GM04504 (cell line): ENCODE results near the gene KAZN.

Source experiments
- DNase-seq: peaks from one replicate; pipeline ENCODE4 v3.0.0-alpha.2; 2012; ENCODE audit warnings: low read depth

KAZN gene

GRCh38 chr1:14915356-14916054 is 317.0 kb downstream of the KAZN start:
- no peak for DNase-seq

- no peak for DNase-seq
Observed at GRCh38 chr1:14919289-14919688, 320.8 kb downstream of the KAZN start.

GRCh38 chr1:14919751-14920150 is 321.3 kb downstream of the KAZN start:
- DNase-seq: no peak

GRCh38 chr1:14921057-14921456 is 322.6 kb downstream of the KAZN start:
- no peak for DNase-seq

GRCh38 chr1:14922942-14923726 is 324.6 kb downstream of the KAZN start:
- DNase-seq: no peak

GRCh38 chr1:14923727-14924452 is 325.4 kb downstream of the KAZN start:
- DNase-seq: peak; percentile 60

GRCh38 chr1:14924455-14925331 is 326.2 kb downstream of the KAZN start:
- DNase-seq: peak; percentile 24

GRCh38 chr1:14925336-14926136 is 327.1 kb downstream of the KAZN start:
- DNase-seq: no peak

GRCh38 chr1:14926229-14926628 is 327.7 kb downstream of the KAZN start:
- no peak for DNase-seq

GRCh38 chr1:14926818-14927575 is 328.5 kb downstream of the KAZN start:
- DNase-seq: no peak

GRCh38 chr1:14928412-14928811 is 329.9 kb downstream of the KAZN start:
- no peak for DNase-seq

- DNase-seq: no peak
Observed at GRCh38 chr1:14928886-14929546, 330.5 kb downstream of the KAZN start.

- peak; percentile 86 for DNase-seq
Observed at GRCh38 chr1:14929547-14930246, 331.2 kb downstream of the KAZN start.

GRCh38 chr1:14930247-14930965 is 331.9 kb downstream of the KAZN start:
- DNase-seq: no peak

- DNase-seq: no peak
Observed at GRCh38 chr1:14932034-14932638, 333.7 kb downstream of the KAZN start.

- DNase-seq: no peak
Observed at GRCh38 chr1:14934867-14935266, 336.4 kb downstream of the KAZN start.

- DNase-seq: no peak
Observed at GRCh38 chr1:14936815-14937214, 338.3 kb downstream of the KAZN start.
